Esophagus squamous epithelium (tissue), 5 donors: Measurements from ENCODE around the gene SELENOV. TPM values are rescaled to one million over a fixed set of nuclear protein-coding genes. Genes with fewer than 3 reads are reported as not detected.
"Not testable (repeated sequence)": the region's sequence is repeated elsewhere in the genome, so short reads cannot be mapped to it uniquely, and the experiment has no call there.

Source experiments
- DNase-seq: peaks from one replicate; lab custom pipeline; 2025; lab: John Stamatoyannopoulos, UW
- H3K27ac ChIP-seq, 4 donors: fragments of 200-600 bp; sonication (generic); one replicate each; pipeline ENCODE4 v1.5.1; 2016 to 2019; ENCODE audit warnings: mild to moderate bottlenecking in 1 of 4
- H3K27me3 ChIP-seq, 4 donors: fragments of 200-600 bp; sonication (generic); 1 replicate in 3 of 4; 2 replicates in 1 of 4; pipeline versions ENCODE4 v1.5.1 to v1.6.0; 2017 to 2021; ENCODE audit warnings: antibody characterized with exemption in 1 of 4
- H3K36me3 ChIP-seq, 3 donors: fragments of 200-600 bp; sonication (generic); one replicate each; pipeline ENCODE4 v1.5.1; 2016 to 2019
- H3K4me1 ChIP-seq, 3 donors: fragments of 200-600 bp; sonication (generic); one replicate each; pipeline ENCODE4 v1.5.1; 2017 to 2019
- H3K4me3 ChIP-seq, 4 donors: fragments of 200-600 bp; sonication (generic); 1 replicate in 3 of 4; 2 replicates in 1 of 4; pipeline ENCODE4 v1.5.1; 2016 to 2019; ENCODE audit warnings: mild to moderate bottlenecking in 2 of 4, moderate library complexity in 1 of 4
- H3K9me3 ChIP-seq, 3 donors: fragments of 200-600 bp; sonication (generic); one replicate each; pipeline ENCODE4 v1.5.1; 2016 to 2019
- CTCF ChIP-seq, 6 experiments: fragments of 450-650 bp in 4 of 6; fragments of 200-600 bp in 2 of 6; sonication (generic) in 2 of 6; IDR thresholded peaks; one replicate each; pipeline ENCODE4 v1.5.1; 2016 to 2019; ENCODE audit warnings: antibody characterized with exemption in 6 of 6, mild to moderate bottlenecking in 4 of 6, moderate library complexity in 4 of 6
- POLR2A ChIP-seq, 4 donors: fragments of 450-650 bp; IDR thresholded peaks; one replicate each; pipeline ENCODE4 v1.6.1; 2017; ENCODE audit warnings: antibody characterized with exemption in 4 of 4, mild to moderate bottlenecking in 4 of 4, moderate library complexity in 3 of 4
- WGBS, 2 donors: methylation state at CpG; one replicate each; pipeline ENCODE4 v1.1.5; 2018; 5-methylcytosine and 5-hydroxymethylcytosine counted together
- intact Hi-C: fragments of 100-400 bp; cut with DNase I; formaldehyde crosslinking; loops from one replicate; pipeline ENCODE4 v1.15.0; 2022
- total RNA-seq, 4 donors: library from RNA; depleted of rRNA; stranded (reverse); fragments of >200 nt; gene quantifications; one replicate each; pipeline ENCODE4 v1.1.0, GENCODE V29; 2016
- donor health status: DM: yes; HTN: yes; CAD: no.

The SELENOV gene
- total RNA-seq, 4 donors from 2014 or later, result not detected

- 80% methylated on average over 7 to 8 of the region's 11 CpGs for WGBS, 2 donors
- H3K36me3 ChIP-seq, result peaks cover 55 to 86% (median 72%) of the 10 kb centered on the region in 3 donors
- H3K27me3 ChIP-seq, result no peaks in the 10 kb centered on the region
- no peaks in the 10 kb centered on the region for H3K9me3 ChIP-seq
- intact Hi-C loops, result loop anchor here (10.0 kb wide), 1 partner anchor 61 kb away; the partner anchor contains the start of gene EID2B
- no peaks in the 10 kb centered on the region for H3K4me1 ChIP-seq
- H3K27ac ChIP-seq, result no peak overlapping the region
- no peak for DNase-seq
- no peak for TF ChIP-seq CTCF (IDR thresholded peaks at IDR 0.05)
- TF ChIP-seq POLR2A (IDR thresholded peaks at IDR 0.05), result no peak
- H3K4me3 ChIP-seq, result no peak overlapping the region
Observed at GRCh38 chr19:39473443-39473960, 41.4 kb upstream of the SELENOV start.

GRCh38 chr19:39474139-39474620, 40.8 kb upstream of the SELENOV start:
- no peak overlapping the region for H3K27ac ChIP-seq
- H3K36me3 ChIP-seq, result peaks cover 49 to 79% (median 65%) of the 10 kb centered on the region in 3 donors
- peaks cover 0 to under 1% (median 0%) of the 10 kb centered on the region in 3 donors for H3K4me1 ChIP-seq
- H3K9me3 ChIP-seq, result no peaks in the 10 kb centered on the region
- TF ChIP-seq POLR2A (IDR thresholded peaks at IDR 0.05), result no peak
- peak; percentile 52 to 82 (median 60) for TF ChIP-seq CTCF (IDR thresholded peaks at IDR 0.05)
- intact Hi-C loops, result loop anchor here (10.0 kb wide), 1 partner anchor 61 kb away; the partner anchor contains the start of gene EID2B
- H3K4me3 ChIP-seq, result no peak overlapping the region
- DNase-seq, result no peak
- WGBS, 2 donors, result 27 to 48% methylated on average over 5 to 7 of the region's 9 CpGs
- H3K27me3 ChIP-seq, result no peaks in the 10 kb centered on the region

GRCh38 chr19:39475748-39476147, 39.2 kb upstream of the SELENOV start:
- Histone ChIP-seq H3K27me3 (no peaks in the 10 kb centered on the region), H3K36me3 (peaks cover 33 to 64% (median 49%) of the 10 kb centered on the region in 3 donors), H3K4me1 (peaks cover 0 to 12% (median 7%) of the 10 kb centered on the region in 3 donors), H3K27ac (no peak overlapping the region), H3K4me3 (no peak overlapping the region), H3K9me3 (no peaks in the 10 kb centered on the region)
- intact Hi-C loops, result loop anchor here (10.0 kb wide), 1 partner anchor 59 kb away; the partner anchor contains the start of gene EID2B
- no peak for DNase-seq
- WGBS, 2 donors, result 93 to 100% methylated on average over 1 to 2 of the region's 2 CpGs
- TF ChIP-seq CTCF (IDR thresholded peaks at IDR 0.05) (no peak), POLR2A (IDR thresholded peaks at IDR 0.05) (no peak)

GRCh38 chr19:39479319-39479801, 35.6 kb upstream of the SELENOV start:
- not testable (repeated sequence) for DNase-seq, H3K4me3 ChIP-seq, H3K9me3 ChIP-seq, H3K27me3 ChIP-seq
- H3K4me1 ChIP-seq, result peaks cover 10 to 26% (median 15%) of the 10 kb centered on the region in 3 donors
- H3K27ac ChIP-seq, result peak overlapping the region in 3 of 4 donors; percentile 88 to 90 (median 90)
- H3K36me3 ChIP-seq, result peaks cover 10 to 46% (median 16%) of the 10 kb centered on the region in 3 donors
- intact Hi-C loops, result loop anchor here (10.0 kb wide), 1 partner anchor 55 kb away; the partner anchor contains the start of gene EID2B
- WGBS, 2 donors, result 41 to 64% methylated on average over 8 to 11 of the region's 11 CpGs

GRCh38 chr19:39479916-39480315, 35.0 kb upstream of the SELENOV start:
- no peaks in the 10 kb centered on the region for H3K27me3 ChIP-seq
- peak overlapping the region; percentile 85 to 98 (median 90) for H3K4me3 ChIP-seq
- peaks cover 10 to 26% (median 15%) of the 10 kb centered on the region in 3 donors for H3K4me1 ChIP-seq
- intact Hi-C loops, result loop anchor here (10.0 kb wide), 1 partner anchor 55 kb away; the partner anchor contains the start of gene EID2B
- TF ChIP-seq CTCF (IDR thresholded peaks at IDR 0.05), result no peak
- TF ChIP-seq POLR2A (IDR thresholded peaks at IDR 0.05), result no peak
- H3K36me3 ChIP-seq, result peaks cover 5 to 46% (median 11%) of the 10 kb centered on the region in 3 donors
- no peak for DNase-seq
- H3K27ac ChIP-seq, result peak overlapping the region; percentile 88 to 91 (median 90)
- 45 to 56% methylated on average over 10 of the region's 10 CpGs for WGBS, 2 donors
- no peaks in the 10 kb centered on the region for H3K9me3 ChIP-seq
